ENCODE results near the gene TSHZ2.
"Not testable (repeated sequence)": the region's sequence is repeated elsewhere in the genome, so short reads cannot be mapped to it uniquely, and the experiment has no call there.

Gene TSHZ2

DNA sequence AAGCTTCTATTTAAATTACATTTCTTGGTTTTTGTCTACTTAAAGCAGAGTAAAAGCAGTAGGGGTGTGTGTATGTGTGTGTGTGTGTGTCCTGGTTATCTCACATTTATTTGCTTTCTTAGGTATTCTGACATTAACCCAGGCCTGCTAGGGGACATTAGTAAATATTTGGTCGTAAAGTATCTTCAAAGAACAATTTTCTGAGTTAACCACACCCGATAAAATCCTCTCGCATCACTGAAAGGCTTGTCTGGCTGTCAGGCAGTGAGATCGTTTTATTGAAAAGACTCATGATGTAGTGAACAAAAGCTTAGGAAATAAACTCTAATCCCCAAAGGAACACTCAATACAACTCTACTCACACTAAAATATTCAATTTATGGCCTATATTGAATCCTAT is 543.6 kb downstream of the TSHZ2 start:
- TF ChIP-seq, protein P1, sequence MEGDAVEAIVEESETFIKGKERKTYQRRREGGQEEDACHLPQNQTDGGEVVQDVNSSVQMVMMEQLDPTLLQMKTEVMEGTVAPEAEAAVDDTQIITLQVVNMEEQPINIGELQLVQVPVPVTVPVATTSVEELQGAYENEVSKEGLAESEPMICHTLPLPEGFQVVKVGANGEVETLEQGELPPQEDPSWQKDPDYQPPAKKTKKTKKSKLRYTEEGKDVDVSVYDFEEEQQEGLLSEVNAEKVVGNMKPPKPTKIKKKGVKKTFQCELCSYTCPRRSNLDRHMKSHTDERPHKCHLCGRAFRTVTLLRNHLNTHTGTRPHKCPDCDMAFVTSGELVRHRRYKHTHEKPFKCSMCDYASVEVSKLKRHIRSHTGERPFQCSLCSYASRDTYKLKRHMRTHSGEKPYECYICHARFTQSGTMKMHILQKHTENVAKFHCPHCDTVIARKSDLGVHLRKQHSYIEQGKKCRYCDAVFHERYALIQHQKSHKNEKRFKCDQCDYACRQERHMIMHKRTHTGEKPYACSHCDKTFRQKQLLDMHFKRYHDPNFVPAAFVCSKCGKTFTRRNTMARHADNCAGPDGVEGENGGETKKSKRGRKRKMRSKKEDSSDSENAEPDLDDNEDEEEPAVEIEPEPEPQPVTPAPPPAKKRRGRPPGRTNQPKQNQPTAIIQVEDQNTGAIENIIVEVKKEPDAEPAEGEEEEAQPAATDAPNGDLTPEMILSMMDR (conservative IDR thresholded peaks at IDR 0.05; ENCODE audit: low read depth, low read length): no peak
- DNase-seq (ENCODE audit: low read depth): no peak
- no peak overlapping the region for H3K4me3 ChIP-seq (ENCODE audit: low read depth, low read length)

GRCh38 chr20:53517146-53517545 is 545.0 kb downstream of the TSHZ2 start:
- DNase-seq (ENCODE audit: low read depth): peak; percentile 44
- TF ChIP-seq, protein P1 (conservative IDR thresholded peaks at IDR 0.05; ENCODE audit: low read depth, low read length): no peak
- no peak overlapping the region for H3K4me3 ChIP-seq (ENCODE audit: low read depth, low read length)

- H3K4me3 ChIP-seq (ENCODE audit: low read depth, low read length): not testable (repeated sequence)
- peak; percentile 22 for DNase-seq (ENCODE audit: low read depth)
Observed at GRCh38 chr20:53521421-53521820, 549.3 kb downstream of the TSHZ2 start.

DNA sequence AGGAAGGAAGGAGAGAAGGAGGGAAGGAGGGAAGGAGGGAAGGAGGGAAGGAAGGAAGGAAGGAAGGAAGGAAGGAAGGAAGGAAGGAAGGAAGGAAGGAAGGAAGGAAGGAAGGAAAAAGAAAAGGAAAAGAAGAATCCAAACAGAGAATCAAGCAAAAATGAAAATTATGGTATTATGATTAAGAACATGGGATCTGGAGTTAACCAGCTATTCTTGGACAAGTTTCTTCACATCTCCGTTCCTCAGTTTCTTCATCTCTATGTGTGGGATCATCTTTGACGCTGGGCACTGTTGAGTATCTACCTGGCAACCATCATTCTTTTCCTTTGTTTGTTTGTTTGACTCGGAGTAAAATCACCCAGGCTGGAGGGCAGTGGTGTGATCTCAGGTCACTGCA is 549.9 kb downstream of the TSHZ2 start:
- H3K4me3 ChIP-seq (ENCODE audit: low read depth, low read length): no peak overlapping the region
- DNase-seq (ENCODE audit: low read depth): no peak
- TF ChIP-seq, protein P1 (conservative IDR thresholded peaks at IDR 0.05; ENCODE audit: low read depth, low read length): no peak

DNA sequence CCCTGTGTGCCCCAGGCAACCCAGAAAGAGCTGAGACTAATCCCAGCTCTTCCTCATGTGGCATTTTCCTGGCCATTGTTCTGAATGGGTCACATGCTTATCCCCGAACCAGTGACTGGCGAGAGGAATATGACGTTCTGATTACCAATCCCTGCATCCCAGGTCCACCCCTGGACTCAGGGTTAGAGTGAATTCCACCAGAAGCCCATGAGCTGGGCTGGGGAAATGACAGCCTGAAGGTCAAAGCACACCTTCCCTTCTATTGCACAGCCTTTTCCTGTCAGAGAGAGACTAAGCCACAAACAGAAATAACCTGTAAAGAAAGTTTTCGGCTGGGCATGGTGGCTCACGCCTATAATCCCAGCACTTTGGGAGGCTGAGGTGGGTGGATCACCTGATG is 550.5 kb downstream of the TSHZ2 start:
- DNase-seq (ENCODE audit: low read depth): no peak
- no peak overlapping the region for H3K4me3 ChIP-seq (ENCODE audit: low read depth, low read length)
- TF ChIP-seq, protein P1 (conservative IDR thresholded peaks at IDR 0.05; ENCODE audit: low read depth, low read length): no peak

- not testable (repeated sequence) for DNase-seq (ENCODE audit: low read depth); H3K4me3 ChIP-seq (ENCODE audit: low read depth, low read length)
Observed at GRCh38 chr20:53523615-53524014, 551.5 kb downstream of the TSHZ2 start.

DNA sequence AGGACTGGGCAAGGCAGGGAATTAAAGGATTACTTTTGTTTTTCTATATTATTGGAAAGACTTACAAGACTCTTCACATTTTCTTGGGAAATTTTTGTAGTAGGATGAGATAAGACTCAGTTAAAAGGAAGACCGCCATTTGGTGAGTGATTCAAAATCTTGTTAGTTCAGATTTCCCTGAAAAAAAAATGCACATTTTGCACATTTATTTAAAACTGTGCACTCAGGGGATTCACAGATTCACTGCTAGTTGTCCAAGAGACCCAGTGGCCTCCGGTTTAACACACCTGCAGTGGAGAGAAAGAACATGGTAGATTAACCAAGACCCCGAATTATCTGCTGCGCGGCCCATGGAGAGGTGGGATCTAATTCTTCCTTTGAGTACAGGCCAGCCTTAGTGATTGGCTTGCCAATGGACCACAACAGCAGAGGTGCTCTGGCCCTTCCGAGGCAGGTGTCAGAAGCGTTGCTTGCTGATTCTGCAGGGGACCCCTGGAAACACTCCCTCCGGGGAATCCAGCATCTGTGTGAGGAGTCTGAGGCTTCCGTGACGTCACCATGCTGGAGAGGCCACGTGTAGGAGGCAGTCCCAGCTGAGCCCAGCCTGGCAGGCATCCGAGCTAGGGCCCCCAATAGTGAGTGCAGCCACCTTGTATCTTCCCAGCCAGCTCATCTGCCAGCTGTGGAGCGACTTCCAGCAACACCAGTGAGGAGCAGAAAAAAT is 552.6 kb downstream of the TSHZ2 start:
- no peak overlapping the region for H3K4me3 ChIP-seq (ENCODE audit: low read depth, low read length)
- TF ChIP-seq, protein P1 (conservative IDR thresholded peaks at IDR 0.05; ENCODE audit: low read depth, low read length): no peak
- no peak for DNase-seq (ENCODE audit: low read depth)

- no peak overlapping the region for H3K4me3 ChIP-seq (ENCODE audit: low read depth, low read length)
- TF ChIP-seq, protein P1 (conservative IDR thresholded peaks at IDR 0.05; ENCODE audit: low read depth, low read length): no peak
- DNase-seq (ENCODE audit: low read depth): no peak
Observed at GRCh38 chr20:53527196-53527595, 555.0 kb downstream of the TSHZ2 start.
